DND-41 (cell line): ENCODE results near the gene GPR42.
"Not testable (repeated sequence)": the region's sequence is repeated elsewhere in the genome, so short reads cannot be mapped to it uniquely, and the experiment has no call there.

Source experiments
- ATAC-seq: fragments of 200-7000 bp; cut with Tn5 transposase; 3 replicates; pipeline ENCODE4 v1.9.1; 2021; ENCODE audit warnings: low read depth; ENCODE audit not compliant: insufficient read depth
- DNase-seq: peaks from one replicate; pipeline ENCODE4 v3.0.0-alpha.2; 2020
- H2AFZ ChIP-seq: 2 replicates; pipeline ENCODE4 v1.6.0; 2012; ENCODE audit warnings: low read depth, low read length
- H3K27ac ChIP-seq: 2 replicates; pipeline ENCODE4 v1.5.1; 2012; ENCODE audit warnings: low read length, inconsistent platforms
- H3K27me3 ChIP-seq: fragments of 200-600 bp; sonication (generic); 2 replicates; pipeline ENCODE4 v1.6.0; 2012; ENCODE audit warnings: low read length, mild to moderate bottlenecking, inconsistent platforms; ENCODE audit not compliant: insufficient read depth, poor library complexity
- H3K36me3 ChIP-seq: 2 replicates; pipeline ENCODE4 v1.5.1; 2012; ENCODE audit warnings: low read length, inconsistent platforms; ENCODE audit not compliant: insufficient read depth
- H3K4me1 ChIP-seq: 2 replicates; pipeline ENCODE4 v1.5.1; 2012; ENCODE audit warnings: mild to moderate bottlenecking, low read length; ENCODE audit not compliant: insufficient read depth
- H3K4me2 ChIP-seq: 2 replicates; pipeline ENCODE4 v1.6.0; 2012; ENCODE audit warnings: mild to moderate bottlenecking, moderate library complexity, low read length, inconsistent platforms; ENCODE audit not compliant: insufficient read depth
- H3K4me3 ChIP-seq, 2 experiments: fragments of 200-600 bp in 1 of 2; shearing (Covaris generic) in 1 of 2; 2 replicates each; pipeline ENCODE4 v1.5.1; 2012 to 2016; ENCODE audit warnings: inconsistent platforms in 2 of 2, low read length in 2 of 2, mild to moderate bottlenecking in 2 of 2, low read depth in 1 of 2, moderate library complexity in 1 of 2
- H3K79me2 ChIP-seq: 2 replicates; pipeline ENCODE4 v1.6.0; 2012; ENCODE audit warnings: low read length, inconsistent platforms; ENCODE audit not compliant: insufficient read depth
- H3K9ac ChIP-seq: 2 replicates; pipeline ENCODE4 v1.6.0; 2012; ENCODE audit warnings: low read depth, mild to moderate bottlenecking, inconsistent platforms, low read length, moderate library complexity
- H3K9me3 ChIP-seq: 2 replicates; pipeline ENCODE4 v1.5.1; 2012; ENCODE audit warnings: low read length, moderate library complexity, mild to moderate bottlenecking, inconsistent platforms; ENCODE audit not compliant: insufficient read depth, severe bottlenecking
- H4K20me1 ChIP-seq: 2 replicates; pipeline ENCODE4 v1.6.0; 2012; ENCODE audit warnings: low read length; ENCODE audit not compliant: insufficient read depth
- CTCF ChIP-seq: IDR thresholded peaks from 2 replicates; pipeline ENCODE4 v1.5.1; 2012; ENCODE audit warnings: borderline replicate concordance, low read length, moderate library complexity, mild to moderate bottlenecking; ENCODE audit not compliant: poor library complexity, severe bottlenecking; ENCODE audit errors: extremely low read depth
- EZH2 ChIP-seq: IDR thresholded peaks from 3 replicates; pipeline ENCODE4 v1.6.1; 2012; ENCODE audit warnings: borderline replicate concordance, low read depth, mild to moderate bottlenecking, moderate library complexity, low read length, inconsistent platforms; ENCODE audit not compliant: severe bottlenecking

GPR42 gene

GRCh38 chr19:35398570-35398969 lies 27.7 kb downstream of the GPR42 start:
- Histone ChIP-seq H4K20me1 (no peaks in the 10 kb centered on the region), H2AFZ (no peak overlapping the region), H3K27ac (no peak overlapping the region), H3K4me3 (no peak overlapping the region), H3K79me2 (no peaks in the 10 kb centered on the region), H3K36me3 (no peaks in the 10 kb centered on the region), H3K9ac (no peak overlapping the region), H3K27me3 (peaks cover 3% of the 10 kb centered on the region), H3K9me3 (no peaks in the 10 kb centered on the region), H3K4me1 (no peaks in the 10 kb centered on the region), H3K4me2 (no peak overlapping the region)
- TF ChIP-seq CTCF (no peak), EZH2 (no peak)
- ATAC-seq (no peak), DNase-seq (no peak)

- Histone ChIP-seq H3K36me3 (no peaks in the 10 kb centered on the region), H3K27ac (no peak overlapping the region), H2AFZ (no peak overlapping the region), H3K4me1 (no peaks in the 10 kb centered on the region), H3K9me3 (no peaks in the 10 kb centered on the region), H3K4me3 (no peak overlapping the region), H3K79me2 (no peaks in the 10 kb centered on the region), H3K4me2 (no peak overlapping the region), H3K27me3 (peaks cover 3% of the 10 kb centered on the region), H3K9ac (no peak overlapping the region), H4K20me1 (no peaks in the 10 kb centered on the region)
- no peak for DNase-seq
- TF ChIP-seq CTCF (no peak), EZH2 (no peak)
- ATAC-seq, result no peak
Measured at GRCh38 chr19:35399231-35399630, 28.4 kb downstream of the GPR42 start.

- no peak for ATAC-seq
- Histone ChIP-seq H3K4me1 (no peaks in the 10 kb centered on the region), H3K9ac (no peak overlapping the region), H3K79me2 (no peaks in the 10 kb centered on the region), H3K27ac (no peak overlapping the region), H2AFZ (no peak overlapping the region), H3K9me3 (no peaks in the 10 kb centered on the region), H3K27me3 (peaks cover 3% of the 10 kb centered on the region), H3K4me3 (no peak overlapping the region), H3K4me2 (no peak overlapping the region), H3K36me3 (no peaks in the 10 kb centered on the region), H4K20me1 (no peaks in the 10 kb centered on the region)
- no peak for DNase-seq
- TF ChIP-seq EZH2 (no peak), CTCF (no peak)
Measured at GRCh38 chr19:35399948-35400772, 29.3 kb downstream of the GPR42 start.

- no peaks in the 10 kb centered on the region for H3K4me1 ChIP-seq
- no peaks in the 10 kb centered on the region for H3K9me3 ChIP-seq
- no peak for DNase-seq
- no peak for ATAC-seq
- H3K4me2 ChIP-seq, result no peak overlapping the region
- H3K27me3 ChIP-seq, result peaks cover 3% of the 10 kb centered on the region
- H3K36me3 ChIP-seq, result no peaks in the 10 kb centered on the region
- H3K9ac ChIP-seq, result no peak overlapping the region
- H2AFZ ChIP-seq, result no peak overlapping the region; the same call in 1 of the 2 replicates
- no peaks in the 10 kb centered on the region for H3K79me2 ChIP-seq
- no peak overlapping the region for H3K27ac ChIP-seq
- no peak for TF ChIP-seq CTCF
- no peak for TF ChIP-seq EZH2
- no peak overlapping the region for H3K4me3 ChIP-seq
- no peaks in the 10 kb centered on the region for H4K20me1 ChIP-seq
Measured at GRCh38 chr19:35400773-35401100, 29.9 kb downstream of the GPR42 start.

- not testable (repeated sequence) for H3K4me1 ChIP-seq, H3K79me2 ChIP-seq, H3K27me3 ChIP-seq, H3K27ac ChIP-seq, H4K20me1 ChIP-seq, H3K9ac ChIP-seq, H3K9me3 ChIP-seq, ATAC-seq, H3K36me3 ChIP-seq, DNase-seq, H3K4me2 ChIP-seq, H3K4me3 ChIP-seq, H2AFZ ChIP-seq
Measured at GRCh38 chr19:35401416-35401815, 30.5 kb downstream of the GPR42 start.
